WTC11 (cell line): ENCODE results near the gene ARMH2. TPM values are rescaled to one million over a fixed set of nuclear protein-coding genes. Genes with fewer than 3 reads are reported as not detected.

Source experiments
- ATAC-seq: fragments of 200-7000 bp; cut with Tn5 transposase; 2 replicates; pipeline ENCODE4 v1.10.0; 2021; ENCODE audit warnings: mild to moderate bottlenecking, moderate library complexity
- CTCF ChIA-PET: fragments of 300-600 bp; sonication (Branson Sonifier 250); formaldehyde crosslinking; loops from one replicate; lab custom pipeline; 2021; ENCODE audit warnings: antibody characterized with exemption; lab: Charles Lee
- POLR2A ChIA-PET: fragments of 350-600 bp; sonication (Branson Sonifier 250); formaldehyde crosslinking; loops from one replicate; lab custom pipeline; 2021; ENCODE audit warnings: antibody characterized with exemption; lab: Charles Lee
- DNase-seq: peaks from one replicate; pipeline ENCODE4 v3.0.0; 2021; ENCODE audit warnings: low spot score
- H3K27ac Mint-ChIP-seq: 2 replicates; pipeline ENCODE4 v1.8.0; 2021; ENCODE audit warnings: mixed read lengths
- H3K27me3 Mint-ChIP-seq: 2 replicates; pipeline ENCODE4 v1.8.0; 2021; ENCODE audit warnings: low read depth, mild to moderate bottlenecking, moderate library complexity, mixed read lengths
- H3K36me3 Mint-ChIP-seq: 2 replicates; pipeline ENCODE4 v1.8.0; 2021; ENCODE audit warnings: mixed read lengths
- H3K4me1 Mint-ChIP-seq: 2 replicates; pipeline ENCODE4 v1.8.0; 2022; ENCODE audit warnings: mixed read lengths
- H3K4me3 Mint-ChIP-seq: 2 replicates; pipeline ENCODE4 v1.8.0; 2021; ENCODE audit warnings: mild to moderate bottlenecking, moderate library complexity, mixed read lengths
- H3K9me3 Mint-ChIP-seq: 2 replicates; pipeline ENCODE4 v1.8.0; 2021; ENCODE audit warnings: mixed read lengths
- AFF4 ChIP-seq: sonication (generic); formaldehyde crosslinking; IDR thresholded peaks from 2 replicates; pipeline ENCODE4 v1.8.1; 2023; ENCODE audit warnings: mild to moderate bottlenecking, missing genetic modification reagents, borderline replicate concordance
- AR ChIP-seq: fragments of 250-450 bp; sonication (Bioruptor Pico); IDR thresholded peaks from 2 replicates; pipeline ENCODE4 v1.9.0; 2021; ENCODE audit warnings: mild to moderate bottlenecking
- ATF1 ChIP-seq: sonication (generic); formaldehyde crosslinking; IDR thresholded peaks from 2 replicates; pipeline ENCODE4 v1.8.1; 2023; ENCODE audit warnings: mild to moderate bottlenecking, moderate library complexity, missing genetic modification reagents
- ELF4 ChIP-seq: sonication (generic); formaldehyde crosslinking; IDR thresholded peaks from 2 replicates; pipeline ENCODE4 v1.8.1; 2022; ENCODE audit warnings: low read depth, mild to moderate bottlenecking, moderate library complexity, missing genetic modification reagents
- FOXP4 ChIP-seq: sonication (generic); formaldehyde crosslinking; IDR thresholded peaks from 2 replicates; pipeline ENCODE4 v1.8.0; 2022; ENCODE audit warnings: mild to moderate bottlenecking, missing genetic modification reagents
- HMGA2 ChIP-seq: fragments of 250-450 bp; sonication (Bioruptor Pico); IDR thresholded peaks from 2 replicates; pipeline ENCODE4 v1.4.0; 2021; ENCODE audit warnings: mild to moderate bottlenecking, moderate library complexity
- JAZF1 ChIP-seq: fragments of 250-450 bp; sonication (Bioruptor Pico); IDR thresholded peaks from 2 replicates; pipeline ENCODE4 v1.9.0; 2021; ENCODE audit warnings: moderate library complexity, mild to moderate bottlenecking, inconsistent platforms
- MXD4 ChIP-seq: fragments of 250-450 bp; sonication (Bioruptor Pico); IDR thresholded peaks from 2 replicates; pipeline ENCODE4 v1.8.0; 2021; ENCODE audit warnings: mild to moderate bottlenecking, moderate library complexity, borderline replicate concordance
- NFYB ChIP-seq: sonication (generic); formaldehyde crosslinking; conservative IDR thresholded peaks from 2 replicates; pipeline ENCODE4 v1.8.0; 2022; ENCODE audit warnings: low read depth, missing genetic modification reagents
- PREB ChIP-seq: sonication (generic); formaldehyde crosslinking; IDR thresholded peaks from 2 replicates; pipeline ENCODE4 v1.8.1; 2022; ENCODE audit warnings: mild to moderate bottlenecking, missing genetic modification reagents, moderate library complexity, borderline replicate concordance
- SMAD3 ChIP-seq: sonication (generic); formaldehyde crosslinking; IDR thresholded peaks from 2 replicates; pipeline ENCODE4 v1.8.0; 2022; ENCODE audit warnings: missing genetic modification reagents, mild to moderate bottlenecking, borderline replicate concordance
- SMAD4 ChIP-seq: sonication (generic); formaldehyde crosslinking; IDR thresholded peaks from 2 replicates; pipeline ENCODE4 v1.8.0; 2022; ENCODE audit warnings: mild to moderate bottlenecking, missing genetic modification reagents
- TP53 ChIP-seq: sonication (generic); formaldehyde crosslinking; IDR thresholded peaks from 2 replicates; pipeline ENCODE4 v1.8.1; 2023; ENCODE audit warnings: mild to moderate bottlenecking, missing genetic modification reagents
- ZNF138 ChIP-seq: sonication (generic); formaldehyde crosslinking; conservative IDR thresholded peaks from 2 replicates; pipeline ENCODE4 v1.8.1; 2022; ENCODE audit warnings: mild to moderate bottlenecking, moderate library complexity, missing genetic modification reagents
- ZNF532 ChIP-seq: fragments of 250-450 bp; sonication (Bioruptor Pico); IDR thresholded peaks from 2 replicates; pipeline ENCODE4 v1.9.0; 2021; ENCODE audit warnings: mild to moderate bottlenecking, borderline replicate concordance
- ZNF671 ChIP-seq: fragments of 250-450 bp; sonication (Bioruptor Pico); IDR thresholded peaks from 2 replicates; pipeline ENCODE4 v1.8.0; 2021; ENCODE audit warnings: mild to moderate bottlenecking
- total RNA-seq: library from RNA; stranded (reverse); gene quantifications from 3 replicates; pipeline ENCODE4 v1.2.3, GENCODE V29; 2021

ARMH2 gene
- total RNA-seq, 1 experiment from 2014 or later: not detected

GRCh38 chr6:24825130-24825630, 26.5 kb upstream of the ARMH2 start (continued):
- TF ChIP-seq FOXP4 (CRISPR knock-in tag) (no peak), MXD4 (CRISPR knock-in tag) (no peak), ELF4 (no peak), JAZF1 (CRISPR knock-in tag) (no peak), AFF4 (CRISPR knock-in tag) (no peak)

- H3K4me1 Mint-ChIP-seq: peaks cover 10% of the 10 kb centered on the region
- DNase-seq (no peak), ATAC-seq (no peak)
- ChIA-PET POLR2A (no interaction called here), CTCF (interaction anchor here (0.6 kb wide), 1 partner anchor 193 kb away, joined by 3 read pairs; no protein-coding TSS in a partner anchor)
- no peaks in the 10 kb centered on the region for H3K9me3 Mint-ChIP-seq
- H3K36me3 Mint-ChIP-seq: no peaks in the 10 kb centered on the region
- H3K27me3 Mint-ChIP-seq: no peaks in the 10 kb centered on the region
- TF ChIP-seq ZNF671: no peak
- TF ChIP-seq, all 79 proteins: peak for 0
- Mint-ChIP-seq H3K4me3 (no peak overlapping the region), H3K27ac (no peak overlapping the region)
Measured at GRCh38 chr6:24824142-24824938, 25.6 kb upstream of the ARMH2 start.

GRCh38 chr6:24823185-24823584, 24.5 kb upstream of the ARMH2 start:
- Mint-ChIP-seq H3K9me3 (no peaks in the 10 kb centered on the region), H3K27ac (no peak overlapping the region), H3K4me1 (peaks cover 10% of the 10 kb centered on the region), H3K4me3 (no peak overlapping the region), H3K36me3 (no peaks in the 10 kb centered on the region), H3K27me3 (no peaks in the 10 kb centered on the region)
- ATAC-seq (no peak), DNase-seq (no peak)
- ChIA-PET CTCF (no interaction called here), POLR2A (no interaction called here)
- TF ChIP-seq SMAD3 (CRISPR knock-in tag) (no peak), ZNF138 (CRISPR knock-in tag) (no peak), TP53 (CRISPR knock-in tag) (no peak), PREB (CRISPR knock-in tag) (no peak), ZNF532 (CRISPR knock-in tag) (no peak), ATF1 (no peak), NFYB (CRISPR knock-in tag) (no peak), AR (CRISPR knock-in tag) (no peak), HMGA2 (no peak), SMAD4 (CRISPR knock-in tag) (no peak)
